ENCODE measurements around the gene DNAJC4. TPM values are rescaled to one million over a fixed set of nuclear protein-coding genes. Genes with fewer than 3 reads are reported as not detected.

Gene DNAJC4
- total RNA-seq, 1 experiment from 2014 or later, result 57.1 TPM

GRCh38 chr11:64241491-64242374, 11.4 kb downstream of the DNAJC4 start:
- Histone ChIP-seq H3K4me2 (peak overlapping the region; percentile 72), H3F3A (ENCODE audit: insufficient read depth, low read depth) (peaks cover 64% of the 10 kb centered on the region), H4K20me1 (ENCODE audit: insufficient read depth) (0 out of 2 replicates have a peak, but pooled peaks cover 5% of the 10 kb centered on the region), H3K4me3 (peak overlapping the region; percentile 90), H3K27me3 (ENCODE audit: insufficient read depth, low read depth) (no peaks in the 10 kb centered on the region), H3K79me2 (ENCODE audit: low read depth) (peaks cover 45% of the 10 kb centered on the region), H3K9me2 (ENCODE audit: insufficient read depth) (no peaks in the 10 kb centered on the region), H3K27ac (peak overlapping the region; percentile 36), H2AFZ (0 out of 2 replicates have a peak overlapping the region, but pooled peaks have one; percentile 30), H3K4me1 (replicated peaks; ENCODE audit: insufficient read depth) (peaks cover 43% of the 10 kb centered on the region), H3K36me3 (ENCODE audit: low read depth) (peaks cover 10% of the 10 kb centered on the region), H3K9me3 (ENCODE audit: insufficient read depth, low read depth) (no peaks in the 10 kb centered on the region)
- DNase-seq, result peak; percentile 67 to 76
- no TSS peak for BruUV-seq (replicated peaks)
- no peak for TF ChIP-seq EZH2 (IDR thresholded peaks at IDR 0.05; ENCODE audit: low read depth)
- TF ChIP-seq, protein P1, sequence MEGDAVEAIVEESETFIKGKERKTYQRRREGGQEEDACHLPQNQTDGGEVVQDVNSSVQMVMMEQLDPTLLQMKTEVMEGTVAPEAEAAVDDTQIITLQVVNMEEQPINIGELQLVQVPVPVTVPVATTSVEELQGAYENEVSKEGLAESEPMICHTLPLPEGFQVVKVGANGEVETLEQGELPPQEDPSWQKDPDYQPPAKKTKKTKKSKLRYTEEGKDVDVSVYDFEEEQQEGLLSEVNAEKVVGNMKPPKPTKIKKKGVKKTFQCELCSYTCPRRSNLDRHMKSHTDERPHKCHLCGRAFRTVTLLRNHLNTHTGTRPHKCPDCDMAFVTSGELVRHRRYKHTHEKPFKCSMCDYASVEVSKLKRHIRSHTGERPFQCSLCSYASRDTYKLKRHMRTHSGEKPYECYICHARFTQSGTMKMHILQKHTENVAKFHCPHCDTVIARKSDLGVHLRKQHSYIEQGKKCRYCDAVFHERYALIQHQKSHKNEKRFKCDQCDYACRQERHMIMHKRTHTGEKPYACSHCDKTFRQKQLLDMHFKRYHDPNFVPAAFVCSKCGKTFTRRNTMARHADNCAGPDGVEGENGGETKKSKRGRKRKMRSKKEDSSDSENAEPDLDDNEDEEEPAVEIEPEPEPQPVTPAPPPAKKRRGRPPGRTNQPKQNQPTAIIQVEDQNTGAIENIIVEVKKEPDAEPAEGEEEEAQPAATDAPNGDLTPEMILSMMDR (conservative IDR thresholded peaks at IDR 0.05), result no peak; the same call in 1 of the 2 replicates
- intact Hi-C loops (cut with micrococcal nuclease; ENCODE audit: unreplicated experiment), result loop anchor here (1.0 to 2.0 kb wide), 3 partner anchors 29 to 75 kb away; partner anchors contain the start of genes ESRRA and TRMT112
- ChIA-PET CTCF (interaction anchor here (0.6 to 1.5 kb wide), 4 partner anchors 30 to 614 kb away, joined by 3 to 11 read pairs (median 6); no protein-coding TSS in a partner anchor), POLR2A (ENCODE audit: unreplicated experiment) (interaction anchor here (0.6 to 1.0 kb wide), 10 partner anchors 9 to 1618 kb away, joined by 3 to 17 read pairs (median 4); partner anchors contain the start of gene PRDX5)

- intact Hi-C loops (cut with micrococcal nuclease; ENCODE audit: unreplicated experiment), result no loop called here
- no peak for DNase-seq
- Histone ChIP-seq H3K27ac (no peak overlapping the region), H3K36me3 (ENCODE audit: low read depth) (peaks cover 10% of the 10 kb centered on the region; the same call in 1 of the 2 replicates), H3K9me3 (ENCODE audit: insufficient read depth, low read depth) (no peaks in the 10 kb centered on the region), H3K27me3 (ENCODE audit: insufficient read depth, low read depth) (no peaks in the 10 kb centered on the region), H4K20me1 (ENCODE audit: insufficient read depth) (0 out of 2 replicates have a peak, but pooled peaks cover 5% of the 10 kb centered on the region), H3K4me1 (replicated peaks; ENCODE audit: insufficient read depth) (peaks cover 44% of the 10 kb centered on the region), H3K79me2 (ENCODE audit: low read depth) (peaks cover 45% of the 10 kb centered on the region), H3K4me2 (peak overlapping the region; percentile 72), H3F3A (ENCODE audit: insufficient read depth, low read depth) (peaks cover 71% of the 10 kb centered on the region), H3K4me3 (no peak overlapping the region), H3K9me2 (ENCODE audit: insufficient read depth) (no peaks in the 10 kb centered on the region), H2AFZ (no peak overlapping the region)
- CTCF ChIA-PET, result no interaction called here
- TSS peak; percentile 3 for BruUV-seq (replicated peaks)
- TF ChIP-seq, protein P1 (conservative IDR thresholded peaks at IDR 0.05), result no peak
- TF ChIP-seq EZH2 (IDR thresholded peaks at IDR 0.05; ENCODE audit: low read depth), result no peak
- POLR2A ChIA-PET (ENCODE audit: unreplicated experiment), result no interaction called here
Observed at GRCh38 chr11:64243236-64243854, 13.0 kb downstream of the DNAJC4 start.

GRCh38 chr11:64244107-64244506, 13.8 kb downstream of the DNAJC4 start:
- peaks cover 10% of the 10 kb centered on the region; the same call in 1 of the 2 replicates for H3K36me3 ChIP-seq (ENCODE audit: low read depth)

More at GRCh38 chr11:64244107-64244506, 13.8 kb downstream of the DNAJC4 start:
- H3K4me3 ChIP-seq, result no peak overlapping the region
- peaks cover 70% of the 10 kb centered on the region for H3F3A ChIP-seq (ENCODE audit: insufficient read depth, low read depth)
- peaks cover 45% of the 10 kb centered on the region for H3K79me2 ChIP-seq (ENCODE audit: low read depth)
- H3K4me1 ChIP-seq (replicated peaks; ENCODE audit: insufficient read depth), result peaks cover 37% of the 10 kb centered on the region
- no TSS peak for BruUV-seq (replicated peaks)
- H3K9me3 ChIP-seq (ENCODE audit: insufficient read depth, low read depth), result no peaks in the 10 kb centered on the region
- TF ChIP-seq, protein P1 (conservative IDR thresholded peaks at IDR 0.05), result no peak
- TF ChIP-seq EZH2 (IDR thresholded peaks at IDR 0.05; ENCODE audit: low read depth), result no peak
- H3K9me2 ChIP-seq (ENCODE audit: insufficient read depth), result no peaks in the 10 kb centered on the region
- CTCF ChIA-PET, result no interaction called here
- POLR2A ChIA-PET (ENCODE audit: unreplicated experiment), result no interaction called here
- peak overlapping the region; percentile 27; the same call in 1 of the 2 replicates for H3K4me2 ChIP-seq
- H3K27me3 ChIP-seq (ENCODE audit: insufficient read depth, low read depth), result no peaks in the 10 kb centered on the region
- intact Hi-C loops (cut with micrococcal nuclease; ENCODE audit: unreplicated experiment), result no loop called here
- no peak overlapping the region for H3K27ac ChIP-seq
- DNase-seq, result no peak
- H4K20me1 ChIP-seq (ENCODE audit: insufficient read depth), result 0 out of 2 replicates have a peak, but pooled peaks cover 5% of the 10 kb centered on the region
- H2AFZ ChIP-seq, result no peak overlapping the region

Data from PC-9 (cell line).